H1 (cell line): Measurements from ENCODE around the gene OLFM1. TPM values are rescaled to one million over a fixed set of nuclear protein-coding genes. Genes with fewer than 3 reads are reported as not detected.

Experiments used
- CTCF ChIA-PET: fragments of 300-600 bp; sonication (Branson Sonifier 250); formaldehyde crosslinking; loops from one replicate; lab custom pipeline; 2021; ENCODE audit not compliant: partially characterized antibody; lab: Charles Lee
- POLR2A ChIA-PET: fragments of 300-600 bp; sonication (Branson Sonifier 250); formaldehyde crosslinking; loops from one replicate; lab custom pipeline; 2021; ENCODE audit warnings: inconsistent platforms; ENCODE audit not compliant: partially characterized antibody; lab: Charles Lee
- DNase-seq, 2 experiments: peaks; one replicate each; pipeline versions ENCODE4 v3.0.0 to v3.0.0-alpha.2; 2010 to 2022; ENCODE audit warnings: low spot score in 2 of 2, low read depth in 1 of 2, mixed read lengths in 1 of 2
- FAIRE-seq: peaks from 2 replicates; lab custom pipeline; 2011; peaks lifted over from hg19 to GRCh38; lab: Jason Lieb, UNC
- H2AFZ ChIP-seq: 2 replicates; pipeline ENCODE4 v1.8.1; 2012; ENCODE audit warnings: low read length, inconsistent platforms
- H2AK5ac ChIP-seq: 2 replicates; pipeline ENCODE4 v1.6.1; 2013; ENCODE audit warnings: low read depth, low read length
- H2BK120ac ChIP-seq: replicated peaks from 2 replicates; pipeline ENCODE3; 2013; ENCODE audit warnings: low read depth, low read length, inconsistent platforms
- H2BK12ac ChIP-seq: 2 replicates; pipeline ENCODE4 v1.6.1; 2013; ENCODE audit warnings: low read depth, low read length
- H2BK15ac ChIP-seq: 2 replicates; pipeline ENCODE4 v1.6.1; 2013; ENCODE audit warnings: low read length
- H2BK20ac ChIP-seq: 2 replicates; pipeline ENCODE4 v1.6.1; 2013; ENCODE audit warnings: low read length
- H2BK5ac ChIP-seq: 2 replicates; pipeline ENCODE4 v1.6.1; 2013; ENCODE audit warnings: low read depth, low read length
- H3K14ac ChIP-seq: 2 replicates; pipeline ENCODE4 v1.6.1; 2013; ENCODE audit warnings: inconsistent platforms; ENCODE audit not compliant: insufficient read length
- H3K18ac ChIP-seq: 2 replicates; pipeline ENCODE4 v1.6.1; 2013; ENCODE audit warnings: low read length; ENCODE audit errors: extremely low read depth
- H3K23ac ChIP-seq: 2 replicates; pipeline ENCODE4 v1.6.1; 2013; ENCODE audit warnings: inconsistent platforms; ENCODE audit not compliant: insufficient read length
- H3K23me2 ChIP-seq: 2 replicates; pipeline ENCODE4 v1.6.1; 2013; ENCODE audit warnings: low read depth, low read length
- H3K27ac ChIP-seq: 2 replicates; pipeline ENCODE4 v1.6.1; 2011; ENCODE audit warnings: low read depth, low read length, inconsistent platforms
- H3K27me3 ChIP-seq, 4 experiments: replicated peaks in 1 of 4; 1 replicate in 1 of 4; 2 replicates in 3 of 4; pipeline versions ENCODE4 v1.6.1 to v1.8.1; 2011 to 2013; ENCODE audit warnings: low read length in 3 of 4, mild to moderate bottlenecking in 3 of 4, inconsistent platforms in 2 of 4, mixed read lengths in 2 of 4, moderate library complexity in 1 of 4; ENCODE audit not compliant: control insufficient read depth in 3 of 4, insufficient read depth in 3 of 4; ENCODE audit errors: extremely low read depth in 1 of 4
- H3K36me3 ChIP-seq, 4 experiments: 2 replicates each; pipeline versions ENCODE4 v1.6.1 to v1.8.1; 2011 to 2013; ENCODE audit warnings: mild to moderate bottlenecking in 4 of 4, low read length in 3 of 4, moderate library complexity in 2 of 4, control low read depth in 1 of 4, inconsistent platforms in 1 of 4; ENCODE audit not compliant: insufficient read depth in 4 of 4, control insufficient read depth in 2 of 4
- H3K4ac ChIP-seq: replicated peaks from 2 replicates; pipeline ENCODE3; 2013; ENCODE audit warnings: low read length, low read depth, mixed read lengths, inconsistent platforms; ENCODE audit not compliant: insufficient read length
- H3K4me1 ChIP-seq, 4 experiments: replicated peaks in 1 of 4; 1 replicate in 1 of 4; 2 replicates in 3 of 4; pipeline versions ENCODE4 v1.6.1 to v1.8.1; 2011 to 2013; ENCODE audit warnings: low read length in 3 of 4, inconsistent platforms in 2 of 4, mixed read lengths in 1 of 4; ENCODE audit not compliant: insufficient read depth in 4 of 4, control insufficient read depth in 3 of 4
- H3K4me2 ChIP-seq, 2 experiments: 2 replicates each; pipeline versions ENCODE4 v1.6.1 to v1.8.1; 2011 to 2013; ENCODE audit warnings: low read depth in 2 of 2, low read length in 2 of 2, control low read depth in 1 of 2, inconsistent platforms in 1 of 2, mild to moderate bottlenecking in 1 of 2; ENCODE audit not compliant: insufficient read depth in 1 of 2
- H3K4me3 ChIP-seq, 4 experiments: fragments of 200-600, 300-600 bp in 1 of 4; sonication (generic), shearing (Covaris generic), sonication (Bioruptor Twin) in 1 of 4; 2 replicates each; pipeline versions ENCODE4 v1.5.1 to v1.8.1; 2011 to 2016; ENCODE audit warnings: low read length in 4 of 4, low read depth in 3 of 4, control low read depth in 2 of 4, inconsistent platforms in 2 of 4, mild to moderate bottlenecking in 2 of 4, mixed read lengths in 1 of 4, moderate library complexity in 1 of 4; ENCODE audit not compliant: insufficient read depth in 2 of 4; ENCODE audit errors: extremely low read depth in 1 of 4
- H3K56ac ChIP-seq: replicated peaks from 2 replicates; pipeline ENCODE3; 2013; ENCODE audit warnings: low read depth, mild to moderate bottlenecking, mixed read lengths, low read length, inconsistent platforms; ENCODE audit not compliant: insufficient read length
- H3K79me1 ChIP-seq: 2 replicates; pipeline ENCODE4 v1.6.1; 2013; ENCODE audit warnings: low read depth, low read length, control low read depth
- H3K79me2 ChIP-seq, 2 experiments: 2 replicates each; pipeline versions ENCODE4 v1.6.1 to v1.8.1; 2012 to 2013; ENCODE audit warnings: low read length in 2 of 2, mild to moderate bottlenecking in 2 of 2, inconsistent platforms in 1 of 2; ENCODE audit not compliant: insufficient read depth in 2 of 2, control insufficient read depth in 1 of 2
- H3K9ac ChIP-seq, 4 experiments: replicated peaks in 1 of 4; 1 replicate in 1 of 4; 2 replicates in 3 of 4; pipeline versions ENCODE4 v1.6.1 to v1.8.1; 2011 to 2013; ENCODE audit warnings: low read depth in 3 of 4, low read length in 3 of 4, control low read depth in 2 of 4, mild to moderate bottlenecking in 2 of 4, moderate library complexity in 2 of 4, inconsistent platforms in 1 of 4; ENCODE audit errors: extremely low read depth in 1 of 4
- H3K9me3 ChIP-seq, 2 experiments: 2 replicates each; pipeline versions ENCODE4 v1.6.1 to v1.8.1; 2012 to 2013; ENCODE audit warnings: mild to moderate bottlenecking in 2 of 2, moderate library complexity in 2 of 2, control low read depth in 1 of 2, inconsistent platforms in 1 of 2, low read depth in 1 of 2, low read length in 1 of 2, mixed read lengths in 1 of 2; ENCODE audit not compliant: insufficient read depth in 2 of 2
- H4K20me1 ChIP-seq, 2 experiments: replicated peaks in 1 of 2; 2 replicates each; pipeline versions ENCODE3 to v1.8.1; 2011 to 2013; ENCODE audit warnings: inconsistent platforms in 2 of 2, low read length in 2 of 2, mild to moderate bottlenecking in 1 of 2; ENCODE audit not compliant: insufficient read depth in 2 of 2, control insufficient read depth in 1 of 2
- H4K5ac ChIP-seq: 2 replicates; pipeline ENCODE4 v1.6.1; 2013; ENCODE audit warnings: low read length, low read depth, mixed read lengths, inconsistent platforms; ENCODE audit not compliant: insufficient read length
- H4K8ac ChIP-seq: 2 replicates; pipeline ENCODE4 v1.8.0; 2013; ENCODE audit warnings: mild to moderate bottlenecking, moderate library complexity, low read length, inconsistent platforms; ENCODE audit not compliant: insufficient read depth; ENCODE audit errors: extremely low read depth
- H4K91ac ChIP-seq: replicated peaks from 2 replicates; pipeline ENCODE3; 2013; ENCODE audit warnings: low read length, mixed read lengths, inconsistent platforms; ENCODE audit not compliant: insufficient read length
- BACH1 ChIP-seq: IDR thresholded peaks from 2 replicates; pipeline ENCODE4 v1.6.1; 2012; ENCODE audit warnings: low read length, improper control_type of control experiment
- CHD1 ChIP-seq: IDR thresholded peaks from 2 replicates; pipeline ENCODE4 v1.6.1; 2012; ENCODE audit warnings: low read depth, low read length, improper control_type of control experiment
- HDAC6 ChIP-seq: IDR thresholded peaks from one replicate; pipeline ENCODE4 v1.7.1; 2012; ENCODE audit warnings: low read depth, mild to moderate bottlenecking, inconsistent platforms, low read length, moderate library complexity
- KDM4A ChIP-seq: IDR thresholded peaks from one replicate; pipeline ENCODE4 v1.7.1; 2012; ENCODE audit warnings: low read depth, mild to moderate bottlenecking, moderate library complexity, low read length, inconsistent platforms; ENCODE audit not compliant: severe bottlenecking
- RNF2 ChIP-seq: fragments of 200-900, 300-1000 bp; sonication (generic); IDR thresholded peaks from 2 replicates; pipeline ENCODE4 v1.7.1; 2016; ENCODE audit warnings: borderline replicate concordance, low read depth, mild to moderate bottlenecking, antibody characterized with exemption, low read length; ENCODE audit not compliant: poor library complexity, severe bottlenecking; ENCODE audit errors: missing control alignments
- SIX5 ChIP-seq: IDR thresholded peaks from 2 replicates; pipeline ENCODE4 v1.6.1; 2011; ENCODE audit warnings: mild to moderate bottlenecking, low read depth, low read length
- SP2 ChIP-seq: IDR thresholded peaks from 2 replicates; pipeline ENCODE4 v1.6.1; 2012; ENCODE audit warnings: mild to moderate bottlenecking, low read length, inconsistent platforms
- SP4 ChIP-seq: IDR thresholded peaks from 2 replicates; pipeline ENCODE4 v1.6.1; 2012; ENCODE audit warnings: low read length, inconsistent platforms
- ZNF274 ChIP-seq: IDR thresholded peaks from 2 replicates; pipeline ENCODE4 v1.7.0; 2012; ENCODE audit warnings: low read length, borderline replicate concordance; ENCODE audit errors: extremely low read depth
- WGBS, 2 experiments: shearing (Covaris generic) in 1 of 2; methylation state at CpG; one replicate each; pipeline versions ENCODE4 v1.1.6 to v1.1.7; 2013 to 2015; ENCODE audit warnings: low lambda C conversion rate in 2 of 2, mixed read lengths in 2 of 2, inconsistent platforms in 1 of 2, low coverage in 1 of 2, missing lambda C conversion rate in 1 of 2; ENCODE audit not compliant: insufficient replicate concordance in 2 of 2, insufficient coverage in 1 of 2, insufficient read length in 1 of 2; ENCODE audit errors: extremely low coverage in 1 of 2, missing lambda C conversion rate in 1 of 2; 5-methylcytosine and 5-hydroxymethylcytosine counted together
- polyA plus RNA-seq, 7 experiments: library from polyadenylated mRNA; depleted of rRNA in 3 of 7; stranded (reverse) in 5 of 7; unstranded in 2 of 7; fragments of >200 nt in 5 of 7; fragments of 200-250 nt in 2 of 7; gene quantifications; 1 replicate in 5 of 7; 2 replicates in 1 of 7; 4 replicates in 1 of 7; pipeline versions ENCODE4 v1.2.1 to v1.2.3, GENCODE V29; 2011 to 2013; ENCODE audit warnings: missing spikeins in 2 of 7, mixed read lengths in 2 of 7
- total RNA-seq: library from RNA; stranded (reverse); fragmentation: NEBNext Ultra II Directional; extraction: Animal tissue kit (Norgen Biotek cat#: 25700); gene quantifications from 2 replicates; pipeline ENCODE4 v1.2.1, GENCODE V29; 2021
- TF ChIP-seq, protein P1 (sequence below), 3 experiments: IDR thresholded peaks; 1 replicate in 2 of 3; 2 replicates in 1 of 3; pipeline versions ENCODE4 v1.5.1 to v1.6.1; 2011; ENCODE audit warnings: low read length in 3 of 3, mild to moderate bottlenecking in 3 of 3, inconsistent platforms in 2 of 3, low read depth in 1 of 3, moderate library complexity in 1 of 3; ENCODE audit not compliant: insufficient read depth in 1 of 3; ENCODE audit errors: control extremely low read depth in 1 of 3

Gene OLFM1
- total and polyA plus RNA-seq, 2 of the 8 experiments (the other 6 are each of a cell fraction or from before 2014, with no cell fraction given), result 53.0 to 53.4 TPM

DNA sequence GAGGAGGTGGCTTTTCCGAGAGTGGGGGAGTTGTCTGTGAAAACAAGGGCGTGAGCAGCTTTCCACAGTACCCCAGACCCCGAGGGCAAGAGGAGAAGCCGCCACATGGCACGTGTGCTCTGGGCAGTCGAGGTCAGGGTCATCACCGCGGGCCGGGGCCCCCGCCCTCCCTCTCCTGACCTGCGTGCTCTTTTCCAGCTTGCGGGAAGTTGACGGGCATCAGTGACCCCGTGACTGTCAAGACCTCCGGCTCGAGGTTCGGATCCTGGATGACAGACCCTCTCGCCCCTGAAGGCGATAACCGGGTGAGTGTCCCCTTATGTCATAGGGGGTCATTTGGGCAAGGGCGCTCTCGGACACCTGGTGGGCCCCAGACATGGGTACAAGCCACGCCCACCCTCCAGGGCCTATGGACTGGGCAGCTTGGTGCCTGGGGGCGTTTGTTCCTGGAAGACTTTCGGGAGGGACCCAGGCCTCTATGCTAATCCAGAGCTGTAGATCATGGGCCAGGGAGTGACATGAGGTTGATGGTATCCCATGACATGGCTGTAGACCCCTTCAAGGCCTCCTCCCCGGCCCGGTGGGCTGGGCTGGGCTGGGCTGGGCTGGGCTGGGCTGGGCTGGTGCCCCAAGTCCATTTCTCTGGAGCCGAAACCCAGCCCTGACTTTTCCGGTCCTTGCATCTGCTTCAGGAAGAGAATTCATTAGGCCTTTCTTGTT is 19.2 kb downstream of the OLFM1 start:
- 90% methylated on average over 14 of the region's 29 CpGs; no CpG with 5 or more reads in 1 of the 2 experiments for WGBS, 2 experiments
- Histone ChIP-seq H4K91ac (no peak overlapping the region), H4K8ac (0 out of 2 replicates have a peak overlapping the region, but pooled peaks have one; percentile 16), H3K9me3 (no peaks in the 10 kb centered on the region), H2BK12ac (no peak overlapping the region), H3K79me1 (no peaks in the 10 kb centered on the region), H2BK120ac (no peak overlapping the region), H2AFZ (no peak overlapping the region), H3K4ac (no peak overlapping the region), H3K56ac (no peak overlapping the region), H3K9ac (no peak overlapping the region), H3K14ac (no peak overlapping the region), H2AK5ac (no peak overlapping the region), H3K4me3 (no peak overlapping the region), H3K4me2 (no peak overlapping the region), H3K18ac (no peak overlapping the region), H4K20me1 (no peaks in the 10 kb centered on the region), H3K23me2 (no peaks in the 10 kb centered on the region), H2BK20ac (no peak overlapping the region), H3K23ac (no peak overlapping the region), H3K36me3 (peaks cover 0 to 3% (median 0%) of the 10 kb centered on the region in 4 experiments; a peak in 3 of 8 replicates), H4K5ac (no peak overlapping the region), H2BK5ac (no peak overlapping the region), H3K27ac (no peak overlapping the region), H2BK15ac (no peak overlapping the region), H3K79me2 (no peaks in the 10 kb centered on the region), H3K27me3 (no peaks in the 10 kb centered on the region), H3K4me1 (peaks cover 0 to 3% (median 0%) of the 10 kb centered on the region in 4 experiments; a peak in 3 of 7 replicates)
- ChIA-PET POLR2A (no interaction called here), CTCF (interaction anchor here (0.6 to 1.4 kb wide), 3 partner anchors 257 to 307 kb away, joined by 3 read pairs; no protein-coding TSS in a partner anchor)
- no peak for DNase-seq
- no peak for FAIRE-seq
- no peak for TF ChIP-seq HDAC6
- TF ChIP-seq SP4, result no peak
- TF ChIP-seq ZNF274, result no peak
- no peak for TF ChIP-seq SP2
- TF ChIP-seq RNF2, result no peak
- no peak for TF ChIP-seq SIX5
- TF ChIP-seq CHD1, result no peak
- TF ChIP-seq KDM4A, result no peak
- TF ChIP-seq, protein P1, sequence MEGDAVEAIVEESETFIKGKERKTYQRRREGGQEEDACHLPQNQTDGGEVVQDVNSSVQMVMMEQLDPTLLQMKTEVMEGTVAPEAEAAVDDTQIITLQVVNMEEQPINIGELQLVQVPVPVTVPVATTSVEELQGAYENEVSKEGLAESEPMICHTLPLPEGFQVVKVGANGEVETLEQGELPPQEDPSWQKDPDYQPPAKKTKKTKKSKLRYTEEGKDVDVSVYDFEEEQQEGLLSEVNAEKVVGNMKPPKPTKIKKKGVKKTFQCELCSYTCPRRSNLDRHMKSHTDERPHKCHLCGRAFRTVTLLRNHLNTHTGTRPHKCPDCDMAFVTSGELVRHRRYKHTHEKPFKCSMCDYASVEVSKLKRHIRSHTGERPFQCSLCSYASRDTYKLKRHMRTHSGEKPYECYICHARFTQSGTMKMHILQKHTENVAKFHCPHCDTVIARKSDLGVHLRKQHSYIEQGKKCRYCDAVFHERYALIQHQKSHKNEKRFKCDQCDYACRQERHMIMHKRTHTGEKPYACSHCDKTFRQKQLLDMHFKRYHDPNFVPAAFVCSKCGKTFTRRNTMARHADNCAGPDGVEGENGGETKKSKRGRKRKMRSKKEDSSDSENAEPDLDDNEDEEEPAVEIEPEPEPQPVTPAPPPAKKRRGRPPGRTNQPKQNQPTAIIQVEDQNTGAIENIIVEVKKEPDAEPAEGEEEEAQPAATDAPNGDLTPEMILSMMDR (IDR thresholded peaks at IDR 0.05; ENCODE audit: control extremely low read depth in 1 of 3, insufficient read depth in 1 of 3, low read depth in 1 of 3, low read length in 3 of 3), result no peak
- no peak for TF ChIP-seq BACH1
